ENCODE results near the gene PAQR6.

DNA sequence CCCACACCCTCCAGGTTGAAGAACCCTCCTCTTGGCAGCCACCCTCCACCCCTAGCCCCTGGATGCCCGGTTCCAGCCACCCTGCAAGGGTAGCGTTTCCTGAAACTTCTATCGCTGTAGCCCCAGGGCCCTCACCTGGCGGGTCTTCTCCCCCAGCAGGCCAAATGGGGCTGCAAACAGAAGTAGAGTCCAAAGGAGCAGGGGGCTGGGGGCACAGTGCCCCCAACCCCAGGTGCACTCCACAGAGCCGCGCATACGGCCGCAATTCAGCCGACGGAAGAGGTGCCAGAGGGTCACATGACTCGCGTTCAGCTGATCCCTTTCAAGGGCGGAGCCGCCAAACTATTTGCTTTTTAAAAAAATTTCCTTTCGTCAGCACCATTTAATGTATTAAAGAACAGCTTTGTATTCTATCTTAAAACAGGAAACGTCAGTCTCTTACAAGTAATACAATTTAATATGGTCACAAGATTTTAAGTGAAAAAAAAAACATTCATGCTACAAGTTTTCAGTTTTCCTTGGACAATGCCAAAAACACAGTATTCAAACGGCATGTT lies 47.6 kb upstream of the PAQR6 start, which contains the start of gene GLMP:
- TF ChIP-seq, protein P1, sequence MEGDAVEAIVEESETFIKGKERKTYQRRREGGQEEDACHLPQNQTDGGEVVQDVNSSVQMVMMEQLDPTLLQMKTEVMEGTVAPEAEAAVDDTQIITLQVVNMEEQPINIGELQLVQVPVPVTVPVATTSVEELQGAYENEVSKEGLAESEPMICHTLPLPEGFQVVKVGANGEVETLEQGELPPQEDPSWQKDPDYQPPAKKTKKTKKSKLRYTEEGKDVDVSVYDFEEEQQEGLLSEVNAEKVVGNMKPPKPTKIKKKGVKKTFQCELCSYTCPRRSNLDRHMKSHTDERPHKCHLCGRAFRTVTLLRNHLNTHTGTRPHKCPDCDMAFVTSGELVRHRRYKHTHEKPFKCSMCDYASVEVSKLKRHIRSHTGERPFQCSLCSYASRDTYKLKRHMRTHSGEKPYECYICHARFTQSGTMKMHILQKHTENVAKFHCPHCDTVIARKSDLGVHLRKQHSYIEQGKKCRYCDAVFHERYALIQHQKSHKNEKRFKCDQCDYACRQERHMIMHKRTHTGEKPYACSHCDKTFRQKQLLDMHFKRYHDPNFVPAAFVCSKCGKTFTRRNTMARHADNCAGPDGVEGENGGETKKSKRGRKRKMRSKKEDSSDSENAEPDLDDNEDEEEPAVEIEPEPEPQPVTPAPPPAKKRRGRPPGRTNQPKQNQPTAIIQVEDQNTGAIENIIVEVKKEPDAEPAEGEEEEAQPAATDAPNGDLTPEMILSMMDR (IDR thresholded peaks at IDR 0.05; ENCODE audit: poor library complexity, severe bottlenecking), result no peak
- no peak for TF ChIP-seq RAD21 (conservative IDR thresholded peaks at IDR 0.05)

Data from neural cell (in vitro differentiated cells).